NCI-H2196 treated with DMSO at 0.1 percent for 48 hours (cell line): ENCODE results near the gene FNDC3B.

Source experiments
- DNase-seq: peaks from one replicate; lab custom pipeline; 2025; ENCODE audit not compliant: unreplicated experiment; lab: John Stamatoyannopoulos, UW

The FNDC3B gene

DNA sequence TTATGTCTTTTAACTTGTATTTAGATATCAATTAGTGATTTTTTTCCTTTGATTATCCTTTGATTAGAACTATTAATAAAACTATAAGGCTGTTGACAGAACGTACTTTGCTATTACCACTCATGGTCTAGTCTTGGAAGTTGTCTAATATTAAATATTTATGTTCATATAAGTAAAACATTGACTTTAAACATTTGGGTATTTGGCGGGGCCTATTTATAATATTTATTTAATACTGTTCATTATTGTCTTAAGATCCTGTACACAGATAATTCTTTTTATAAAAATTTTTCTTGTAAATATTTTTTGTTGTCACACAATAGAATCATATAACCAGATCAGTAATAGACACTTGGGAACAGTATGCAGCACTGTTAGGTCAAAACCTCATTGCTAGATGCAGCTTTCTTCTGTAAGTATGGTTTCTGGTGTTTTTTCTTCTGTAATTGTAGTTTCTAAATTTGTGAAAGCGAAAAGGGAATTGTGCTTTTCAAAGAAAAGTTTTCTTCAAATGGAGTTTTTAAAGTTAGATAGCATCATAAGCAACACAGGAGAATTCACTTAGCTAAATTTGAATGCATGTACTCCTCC is 93.4 kb downstream of the FNDC3B start:
- DNase-seq = no peak

DNA sequence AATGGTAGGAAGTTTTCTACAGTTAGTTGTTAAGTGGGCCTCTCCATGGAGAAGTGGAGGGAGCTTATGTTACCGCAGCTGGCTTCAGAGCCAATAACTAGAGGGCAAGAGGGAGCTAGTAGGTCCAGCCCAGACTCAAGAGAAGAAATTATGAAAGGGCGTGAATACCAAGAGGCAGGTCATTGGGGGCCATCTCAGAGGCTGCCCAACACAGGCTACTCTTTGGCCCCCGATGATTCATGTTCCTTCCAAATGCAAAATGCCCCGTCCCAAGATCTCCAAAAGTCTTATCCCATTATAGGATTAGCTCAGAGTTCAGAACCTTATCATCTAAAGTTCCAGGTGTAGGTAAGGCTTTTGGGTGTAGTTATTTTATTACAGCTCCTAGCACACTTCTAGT is 94.5 kb downstream of the FNDC3B start:
- DNase-seq = no peak

DNA sequence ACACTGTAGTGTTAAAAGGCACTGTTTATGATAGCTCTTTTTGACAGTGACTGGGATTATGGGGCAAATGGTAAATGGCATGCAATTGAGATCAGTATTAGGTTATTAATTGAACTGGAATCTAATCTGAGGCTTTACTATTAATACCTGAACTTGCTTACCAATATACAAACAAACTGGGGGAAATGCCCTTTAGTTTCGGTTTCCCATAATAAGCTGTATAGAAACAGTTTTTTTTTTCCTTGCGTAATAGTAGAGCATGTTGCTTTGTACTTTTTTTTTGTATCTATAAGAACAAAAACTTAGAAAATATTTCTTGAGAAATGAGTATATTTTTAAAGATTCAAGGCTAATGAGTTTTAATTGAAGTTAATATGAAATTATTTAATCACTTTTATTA is 95.0 kb downstream of the FNDC3B start:
- DNase-seq = no peak

DNA sequence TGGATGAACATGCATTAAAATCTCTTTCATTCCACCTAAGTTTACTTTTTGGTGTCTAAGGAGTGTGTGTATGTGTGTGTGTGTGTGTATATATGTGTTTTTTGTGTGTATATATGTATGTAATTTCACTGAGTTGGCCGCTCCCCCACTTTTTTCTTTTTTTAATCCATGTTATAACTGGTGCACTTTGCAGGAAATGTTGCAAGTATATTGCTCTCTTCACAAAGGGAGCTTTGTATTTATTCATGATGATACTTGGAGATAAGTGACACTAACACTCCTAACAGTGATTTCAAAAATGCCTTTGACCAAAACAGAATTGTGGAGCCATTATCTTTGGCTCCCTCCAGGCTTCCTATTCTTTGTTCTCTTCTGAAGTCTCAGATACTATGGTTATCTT is 95.8 kb downstream of the FNDC3B start:
- no peak for DNase-seq

DNA sequence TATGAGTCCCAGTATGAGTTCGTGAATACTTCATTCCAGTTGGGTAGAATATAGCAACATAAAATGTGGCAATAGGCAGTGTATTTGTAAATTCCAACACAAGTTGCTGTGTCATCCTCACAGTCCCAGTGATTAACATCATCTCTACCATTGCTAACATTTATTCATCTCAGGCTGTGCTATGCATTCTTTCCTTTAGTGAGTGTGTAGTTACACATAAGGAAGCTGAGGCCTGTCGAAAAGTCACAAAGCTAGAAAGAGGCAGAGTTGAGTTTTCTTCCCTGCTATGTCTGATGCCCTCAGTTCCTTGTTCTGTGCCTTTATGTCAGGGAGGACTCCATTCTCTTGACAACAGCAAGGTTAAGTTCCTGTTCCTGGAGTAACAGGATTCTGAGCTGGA is 96.4 kb downstream of the FNDC3B start:
- DNase-seq = no peak

DNA sequence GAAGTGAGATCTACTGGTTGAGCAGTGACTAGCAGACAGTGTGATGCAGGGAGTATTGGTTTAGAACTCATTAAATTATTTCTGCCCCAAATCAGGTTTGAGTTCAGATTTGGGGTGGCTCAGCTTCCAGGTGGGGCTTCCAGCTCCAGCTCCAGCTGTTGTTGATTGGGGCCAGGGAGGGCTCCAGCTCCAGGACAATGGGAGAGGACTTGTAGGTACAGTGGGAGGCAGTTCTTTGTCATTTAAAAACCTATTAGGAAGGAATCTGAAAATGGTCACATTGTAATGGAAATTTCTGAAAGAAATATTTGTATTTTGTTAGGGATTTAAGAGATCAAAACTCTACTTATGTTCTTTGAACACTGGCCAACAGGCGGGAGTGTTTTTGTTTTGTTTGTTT is 97.0 kb downstream of the FNDC3B start:
- no peak for DNase-seq

DNA sequence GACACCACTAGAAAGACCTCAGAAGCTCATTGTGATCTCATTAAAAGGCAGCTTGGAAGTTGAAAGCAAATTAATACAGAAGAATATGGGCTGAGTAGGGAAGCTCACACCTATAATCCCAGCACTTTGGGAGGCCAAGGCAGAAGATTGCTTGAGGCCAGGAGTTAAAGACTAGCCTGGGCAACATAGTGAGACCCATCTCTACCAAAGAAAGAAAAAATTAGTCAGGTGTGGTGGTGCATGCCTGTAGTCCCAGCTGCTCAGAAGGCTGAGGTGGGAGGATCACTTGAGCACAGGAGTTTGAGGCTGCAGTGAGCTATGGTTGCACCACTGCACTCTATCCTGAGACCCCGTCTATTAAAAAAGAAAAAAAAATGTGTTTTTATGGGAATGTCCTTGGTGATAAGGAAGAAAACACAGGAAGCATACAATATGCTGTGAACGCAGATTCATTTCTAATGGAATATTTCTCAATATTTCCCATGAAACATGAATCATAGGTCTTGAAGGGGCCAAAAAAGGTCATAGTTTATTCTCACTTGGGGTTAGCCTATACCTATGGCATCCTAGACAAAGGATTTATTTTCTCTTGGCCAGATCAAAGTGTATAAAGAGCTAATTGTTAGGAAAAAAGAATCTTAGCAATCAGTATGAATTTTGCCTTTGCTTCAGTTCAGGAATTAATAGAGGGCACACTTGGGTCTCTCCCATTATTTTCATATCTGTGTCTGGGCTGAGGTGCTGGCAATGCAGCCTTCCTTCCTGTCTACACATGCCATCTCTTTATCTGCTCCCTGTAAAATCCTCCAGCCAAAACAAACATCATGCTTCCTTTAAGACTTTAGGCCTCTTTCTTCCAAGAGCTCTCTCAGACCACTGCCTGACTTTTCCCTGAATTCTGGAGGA is 98.2 kb downstream of the FNDC3B start:
- no peak for DNase-seq

DNA sequence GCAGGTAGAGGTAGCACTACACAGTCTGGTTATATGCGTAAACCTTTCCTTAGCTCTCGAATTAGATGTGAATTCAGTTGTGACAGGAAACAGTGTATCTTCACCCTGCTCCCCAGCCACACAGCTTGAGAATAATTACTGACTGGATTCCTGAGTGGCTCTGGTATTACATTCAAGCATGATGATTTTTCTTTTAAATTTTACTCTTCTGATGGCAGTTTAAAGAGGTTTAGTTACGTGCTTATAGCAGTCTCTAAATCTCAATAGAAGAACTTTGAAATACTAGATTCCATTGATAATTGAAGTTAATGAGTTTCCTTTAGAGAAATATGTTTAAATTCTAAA is 98.8 kb downstream of the FNDC3B start:
- no peak for DNase-seq

DNA sequence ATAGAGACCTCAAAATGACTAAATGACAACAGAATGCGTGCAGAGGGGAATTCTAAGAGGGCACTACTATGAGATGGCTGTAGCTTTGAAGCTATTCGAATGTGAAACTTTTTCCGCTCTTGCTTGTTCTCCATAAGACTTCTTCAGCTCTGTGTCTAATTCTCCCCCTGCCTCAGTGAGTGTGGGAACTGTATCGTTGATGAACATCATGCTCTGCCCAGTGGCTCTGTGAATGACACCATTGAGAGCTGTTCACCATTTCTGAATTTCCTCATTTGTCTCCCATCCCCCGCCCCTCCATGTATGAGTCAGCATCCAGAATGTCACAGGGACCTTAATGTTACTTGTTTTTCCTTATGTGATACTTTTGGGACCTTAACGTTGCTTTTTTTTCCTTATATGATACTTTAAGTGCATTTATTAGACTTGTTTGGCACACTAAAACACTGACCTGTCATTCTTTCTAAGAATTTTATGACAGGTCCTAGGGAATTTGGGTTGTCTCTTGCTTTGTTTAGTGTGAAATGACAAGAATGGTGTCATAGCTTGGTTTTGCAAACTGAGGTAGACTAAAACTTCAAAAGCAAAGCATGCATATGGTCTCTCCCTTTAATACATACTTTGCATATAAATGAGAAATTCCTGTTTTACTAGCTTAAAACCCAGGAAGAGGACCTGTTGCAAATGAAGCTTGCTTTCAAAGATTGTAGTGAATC is 99.6 kb downstream of the FNDC3B start:
- DNase-seq = no peak

DNA sequence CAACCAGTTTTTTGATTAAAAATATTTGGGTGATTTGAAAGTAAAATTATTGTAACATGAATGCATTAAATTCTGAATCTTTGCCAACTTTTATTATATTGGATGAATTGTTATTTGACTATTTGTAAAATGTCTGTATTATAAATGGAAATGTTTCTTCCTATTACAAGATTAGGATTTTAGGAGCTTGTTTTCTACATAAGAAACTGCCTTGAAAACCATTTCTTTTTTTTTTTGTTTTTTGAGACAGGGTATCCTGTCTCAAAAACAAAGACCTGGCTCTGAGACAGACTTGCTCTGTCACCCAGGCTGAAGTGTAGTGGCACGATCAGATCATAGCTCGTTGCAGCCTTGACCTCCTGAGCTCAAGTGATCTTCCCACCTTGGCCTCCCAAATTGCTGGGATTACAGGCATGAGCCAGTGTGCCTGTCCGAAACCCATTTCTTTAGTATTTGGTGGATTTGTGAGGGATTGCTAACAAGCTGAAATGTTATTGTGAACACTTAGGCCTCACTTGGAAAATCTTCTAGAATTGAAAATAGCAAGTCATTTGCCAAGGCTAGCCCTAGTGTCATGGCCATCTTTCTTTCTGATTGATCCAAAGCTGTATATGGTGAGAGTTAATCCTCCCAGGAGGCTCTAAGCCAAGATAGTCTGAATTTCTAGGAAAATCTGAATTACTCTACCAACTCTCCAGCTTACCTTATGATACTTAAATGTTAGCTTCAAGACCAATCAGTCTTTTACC is 100.3 kb downstream of the FNDC3B start:
- no peak for DNase-seq

DNA sequence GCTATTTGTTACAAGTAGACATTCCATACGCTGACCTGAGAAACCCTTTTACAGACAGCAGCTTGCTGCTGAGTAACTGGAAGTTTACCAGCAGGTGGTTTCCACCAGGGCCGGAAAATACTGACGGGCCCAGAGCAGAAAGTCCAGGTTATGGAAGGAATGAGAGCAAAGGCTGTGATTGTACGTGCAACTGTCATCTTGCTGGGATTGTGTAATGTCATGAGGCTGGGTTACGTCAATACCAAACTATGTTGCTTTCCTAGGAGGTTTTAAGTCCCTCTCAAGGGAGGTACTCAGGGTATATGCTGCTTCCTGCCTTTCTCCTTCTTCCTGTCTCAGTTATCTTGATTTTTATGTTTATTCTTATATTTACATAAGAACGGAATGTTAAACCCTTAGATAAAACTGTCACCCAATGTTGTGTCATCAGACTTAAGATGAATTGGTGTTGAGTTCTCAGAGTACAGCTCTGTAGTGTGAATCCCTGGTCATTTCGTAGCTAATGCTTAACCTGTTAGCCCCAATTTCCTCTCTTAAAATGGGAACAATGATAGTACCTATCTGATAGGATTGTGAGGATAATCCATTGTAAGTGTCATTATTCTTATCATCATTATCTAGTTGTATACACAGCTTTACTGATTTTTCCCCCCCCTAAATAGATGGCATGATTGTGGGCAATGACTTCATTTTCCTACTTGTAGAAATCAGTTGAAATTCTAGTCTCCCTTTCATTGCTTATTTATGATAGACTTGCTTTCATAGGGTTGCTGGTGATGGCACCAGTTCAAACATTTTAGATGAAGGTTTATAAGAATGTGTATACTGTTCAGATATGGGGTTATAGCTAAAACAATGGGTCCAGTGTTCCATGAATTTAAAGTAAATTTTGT is 101.4 kb downstream of the FNDC3B start:
- no peak for DNase-seq

DNA sequence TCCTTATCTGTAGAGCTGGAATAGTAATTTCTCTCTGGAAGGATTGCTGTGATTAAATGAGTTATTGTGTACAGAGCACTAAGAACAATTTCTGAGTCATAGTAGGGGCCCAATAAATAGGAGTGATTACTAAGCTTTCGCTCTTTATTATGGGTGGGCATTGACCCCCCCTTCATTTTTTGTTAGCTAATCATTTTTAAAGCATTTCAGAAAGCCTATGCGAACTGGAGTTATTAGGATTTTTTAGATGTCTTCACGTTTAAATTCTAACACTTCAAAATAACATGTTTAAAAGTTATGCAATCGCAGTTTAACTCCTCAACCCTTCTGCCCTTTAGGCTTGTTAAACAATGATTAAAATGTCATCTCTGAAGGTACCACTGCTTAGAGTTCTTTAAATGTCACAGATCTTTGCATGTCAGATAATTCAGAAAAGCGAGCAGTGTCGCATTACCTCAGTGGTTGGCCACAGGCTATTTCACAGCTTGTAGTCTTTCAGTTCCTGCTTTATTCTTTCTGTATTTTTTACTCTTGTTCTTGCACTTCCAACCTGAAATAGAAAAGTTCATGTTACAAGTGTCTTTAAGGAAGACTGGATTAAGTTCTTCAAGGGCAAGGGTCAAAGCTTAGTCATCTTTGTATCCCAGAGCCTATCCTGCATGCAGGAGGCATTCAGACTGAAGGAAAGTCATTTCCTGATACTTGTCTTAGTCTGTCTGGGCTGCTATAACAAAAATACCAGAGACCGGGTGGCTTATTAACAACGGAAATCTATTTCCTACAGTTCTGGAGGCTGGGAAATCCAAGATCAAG is 102.9 kb downstream of the FNDC3B start:
- DNase-seq = no peak

DNA sequence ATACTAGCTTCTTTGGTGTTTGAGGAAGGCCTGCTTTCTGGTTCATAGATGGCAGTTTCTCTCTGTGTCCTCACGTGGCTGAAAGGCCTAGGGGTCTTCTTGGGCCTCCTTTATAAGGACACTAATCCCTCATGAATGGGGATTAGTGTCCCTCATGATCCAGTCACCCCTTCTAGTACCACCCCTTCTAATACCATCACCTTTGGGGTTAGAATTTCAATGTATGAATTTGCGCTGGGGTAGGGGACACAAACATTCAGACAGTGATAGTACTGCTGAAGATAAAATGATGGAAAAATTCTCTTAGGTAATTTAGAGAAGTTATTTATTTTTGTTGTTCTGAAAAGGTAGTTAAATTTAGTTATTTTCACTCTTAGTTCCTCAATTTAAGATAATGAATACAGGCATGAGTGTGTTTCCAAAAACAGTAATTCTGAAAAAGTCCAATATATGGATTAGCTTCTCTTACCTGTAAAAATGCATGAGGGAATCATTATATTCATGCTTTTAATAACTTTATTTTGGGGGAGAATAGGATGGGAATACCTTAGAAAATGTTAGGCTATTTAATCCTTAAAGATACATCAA is 103.6 kb downstream of the FNDC3B start:
- no peak for DNase-seq

DNA sequence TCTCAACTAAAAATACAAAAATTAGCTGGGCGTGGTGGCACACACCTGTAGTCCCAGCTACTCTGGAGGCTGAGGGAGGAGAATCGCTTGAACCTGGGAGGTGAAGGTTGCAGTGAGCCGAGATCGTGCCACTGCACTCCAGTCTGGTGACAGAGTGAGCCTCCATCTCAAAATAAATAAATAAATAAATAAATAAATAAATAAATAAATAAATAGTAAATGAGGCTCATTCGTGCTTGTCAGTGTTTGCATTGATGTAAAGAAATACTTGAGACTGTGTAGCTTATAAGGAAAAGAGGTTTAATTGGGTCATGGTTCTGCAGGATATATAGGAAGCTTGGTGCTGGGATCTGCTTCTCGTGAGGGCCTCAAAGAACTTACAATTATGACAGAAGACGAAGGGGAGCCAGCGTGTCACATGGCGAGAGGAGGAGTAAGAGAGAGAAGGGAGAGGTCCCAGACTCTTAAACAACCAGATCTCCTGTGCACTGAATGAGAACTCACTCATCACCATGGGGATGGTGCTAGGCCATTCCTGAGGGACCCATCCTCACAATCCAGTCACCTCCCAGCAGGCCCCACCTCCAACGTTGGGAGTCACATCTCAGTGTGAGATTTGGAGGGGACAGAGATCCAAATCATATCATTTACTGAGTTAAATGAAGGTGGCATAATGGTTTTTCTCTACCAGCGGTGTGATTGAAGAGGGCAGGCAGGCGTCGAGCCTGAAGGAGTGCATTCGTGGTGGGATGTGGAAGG is 104.5 kb downstream of the FNDC3B start:
- DNase-seq = no peak

DNA sequence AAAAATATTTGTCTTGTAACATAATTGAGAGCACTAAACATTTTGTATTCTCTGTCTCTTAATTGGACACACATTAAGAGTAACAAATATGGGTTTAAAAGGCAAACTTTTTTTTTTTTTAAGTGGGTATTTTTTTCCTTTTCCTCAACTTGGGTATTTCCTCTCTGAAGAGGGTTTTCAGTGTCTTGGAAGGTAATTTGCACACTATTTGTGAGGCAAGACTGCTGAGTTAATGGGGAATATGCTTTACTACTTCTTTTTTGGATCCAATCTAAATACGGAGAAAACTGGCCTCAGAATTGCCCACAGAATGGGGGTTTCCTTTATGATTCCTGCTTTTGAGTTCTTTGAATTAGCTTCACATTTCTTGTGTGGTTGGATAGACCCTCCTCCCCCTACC is 105.2 kb downstream of the FNDC3B start:
- DNase-seq = no peak

DNA sequence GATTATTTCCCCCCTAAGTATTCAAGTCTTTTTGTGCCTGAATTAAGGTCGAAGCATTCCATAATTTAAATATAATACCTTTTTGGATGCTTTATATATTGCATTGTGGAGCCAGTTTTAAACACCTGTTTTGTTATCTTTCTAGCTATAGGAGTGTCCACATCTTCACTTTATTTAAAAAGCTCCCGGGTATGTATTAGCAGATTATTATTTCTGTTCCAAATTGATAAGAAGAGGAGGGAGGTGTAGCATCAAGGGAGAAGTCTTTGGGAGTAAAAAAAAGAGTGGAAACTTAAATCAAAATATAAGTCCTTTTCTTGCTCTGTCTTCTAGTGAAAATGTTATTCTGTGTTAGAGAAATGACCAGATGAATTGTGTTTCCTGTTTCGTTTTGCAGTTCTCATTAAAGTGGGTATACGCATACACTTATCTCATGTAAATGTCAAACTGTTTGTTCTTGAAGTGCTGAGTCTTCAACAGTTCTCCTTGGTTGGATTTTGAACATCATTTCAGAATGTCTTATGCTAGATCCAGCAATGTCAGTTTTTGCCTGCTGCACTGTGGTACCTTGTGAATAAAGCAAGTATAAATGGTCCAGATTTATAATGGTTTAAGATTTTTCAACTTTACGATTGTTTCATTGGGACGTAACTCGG is 105.8 kb downstream of the FNDC3B start:
- no peak for DNase-seq

DNA sequence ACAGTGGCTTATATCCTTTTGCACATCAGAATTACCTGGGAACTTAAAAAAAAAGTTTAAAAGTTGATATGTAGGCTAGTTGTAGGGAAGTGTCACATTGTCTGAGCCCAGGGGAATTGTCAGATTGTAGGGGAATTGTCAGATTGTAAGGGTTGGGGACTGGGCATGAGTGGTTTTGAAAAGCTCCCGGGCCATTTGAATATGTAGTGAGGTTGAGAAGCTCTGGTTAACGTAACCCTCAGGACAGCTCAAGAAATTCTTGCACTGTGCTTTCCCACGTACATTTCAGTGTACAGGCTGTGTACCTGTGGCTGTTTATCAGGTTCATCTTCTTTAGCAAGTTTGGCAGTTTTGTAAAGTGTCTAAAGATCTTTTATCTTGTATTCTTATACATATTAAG is 107.0 kb downstream of the FNDC3B start:
- no peak for DNase-seq
